GM18951 (cell line): ENCODE measurements around the gene KANK4.

Source experiments
- POLR2A ChIP-seq: IDR thresholded peaks from 4 replicates; pipeline ENCODE4 v1.6.1; 2011; ENCODE audit warnings: mild to moderate bottlenecking; ENCODE audit not compliant: insufficient read length, insufficient read depth; ENCODE audit errors: extremely low read depth
- in situ Hi-C: fragments of 300-500 bp; cut with MboI; formaldehyde crosslinking; loops from one replicate; pipeline ENCODE4 v1.12.0; 2022; ENCODE audit warnings: low sequenced_read_pairs, mixed read lengths, inconsistent platforms; ENCODE audit not compliant: unreplicated experiment

Gene KANK4

DNA sequence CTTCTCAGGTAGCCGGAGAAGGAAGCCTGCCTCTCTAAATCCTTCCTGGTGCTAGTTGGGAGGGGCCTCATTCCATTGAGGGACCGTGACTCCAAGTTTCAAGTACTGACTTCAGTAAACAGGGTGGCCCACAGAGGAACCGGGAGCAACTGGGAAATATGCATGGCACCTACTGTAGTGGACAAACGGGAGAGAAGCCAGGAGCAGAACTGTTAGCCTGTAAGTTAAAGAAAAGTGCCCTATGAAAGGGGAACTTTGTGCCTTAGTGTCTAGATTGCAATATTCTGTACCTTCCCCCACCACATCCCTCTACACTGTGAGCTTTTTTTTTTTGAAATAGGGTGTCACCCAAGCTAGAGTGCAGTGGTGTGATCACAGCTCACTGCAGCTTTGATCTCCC lies 33.2 kb upstream of the KANK4 start:
- in situ Hi-C loops = no loop called here

DNA sequence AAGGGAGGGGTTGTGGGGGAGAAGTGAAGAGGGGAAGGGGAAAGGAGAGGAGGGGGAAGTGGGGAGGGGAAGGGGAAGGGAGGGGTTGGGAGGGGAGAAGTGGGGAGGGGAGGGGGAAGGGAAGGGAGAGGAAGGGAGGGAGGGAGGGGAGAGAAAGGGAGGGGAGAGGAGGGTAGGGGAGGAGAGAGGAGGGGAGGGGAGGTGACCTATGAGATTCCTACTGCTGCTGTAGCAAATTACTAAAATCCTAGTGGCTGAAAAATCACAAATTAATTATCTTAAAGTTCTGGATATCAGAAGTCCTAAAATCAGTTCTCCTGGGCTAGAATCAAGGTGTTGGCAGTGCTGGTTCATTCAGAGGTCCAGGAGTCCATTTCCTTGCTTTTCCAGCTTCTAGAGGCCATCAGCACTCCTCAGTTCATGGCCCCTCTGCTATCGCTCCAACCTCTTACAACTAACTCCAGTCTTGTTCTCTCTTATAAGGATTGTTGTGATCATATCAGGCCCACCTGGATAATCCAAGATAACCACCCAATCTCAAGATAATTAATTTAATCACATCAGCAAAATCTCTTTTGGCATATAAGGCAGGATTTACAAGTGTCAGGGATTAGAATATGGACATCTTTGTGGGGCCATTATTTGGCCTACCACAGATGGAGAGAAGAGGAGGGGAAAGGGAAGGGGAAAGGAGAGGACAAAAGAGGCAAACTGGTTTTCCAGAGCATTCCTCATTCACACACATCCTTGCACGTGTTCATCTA lies 30.4 kb upstream of the KANK4 start:
- TF ChIP-seq POLR2A = no peak
- in situ Hi-C loops = no loop called here

More for the DNA sequence above, 33.2 kb upstream of the KANK4 start:
- no peak for TF ChIP-seq POLR2A

DNA sequence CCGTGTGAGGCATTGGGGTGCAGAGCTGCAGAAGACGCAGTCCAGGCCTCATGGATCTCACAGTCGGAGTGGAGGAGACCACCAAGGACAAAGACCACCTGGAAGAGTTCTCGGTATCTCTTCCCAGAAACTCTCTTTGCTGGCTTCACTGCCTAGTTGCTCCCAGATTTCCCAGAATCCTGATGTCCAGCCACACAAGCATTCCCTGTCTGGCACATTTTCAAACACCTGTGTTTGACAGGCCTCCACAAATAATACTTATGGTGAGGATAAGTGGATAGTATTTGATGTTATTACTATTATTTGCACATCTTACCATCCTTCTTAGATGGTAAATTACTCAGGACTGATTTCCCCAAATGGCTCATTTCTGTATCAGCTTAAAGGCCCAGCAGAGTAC lies 27.7 kb upstream of the KANK4 start:
- TF ChIP-seq POLR2A = no peak
- in situ Hi-C loops = no loop called here

DNA sequence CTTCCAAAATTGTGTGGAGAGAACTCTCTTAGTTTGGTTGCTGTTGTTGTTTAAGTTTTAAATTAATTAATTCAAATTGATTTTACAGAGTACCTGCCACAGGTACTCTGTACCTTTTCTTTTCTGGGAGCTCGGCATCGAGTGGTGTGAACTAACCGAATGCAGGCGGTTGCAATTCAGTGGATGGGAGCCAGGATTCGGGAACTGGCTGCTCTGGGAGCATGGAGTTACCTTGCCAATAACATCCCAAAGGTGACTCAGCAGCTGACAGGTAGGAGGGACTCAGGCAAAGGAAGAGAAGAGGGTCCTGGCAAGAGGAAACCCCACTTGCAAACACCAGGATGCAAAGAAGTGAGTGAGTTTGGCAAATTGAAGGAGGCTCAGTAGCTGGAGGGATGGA lies 24.7 kb upstream of the KANK4 start:
- no peak for TF ChIP-seq POLR2A

DNA sequence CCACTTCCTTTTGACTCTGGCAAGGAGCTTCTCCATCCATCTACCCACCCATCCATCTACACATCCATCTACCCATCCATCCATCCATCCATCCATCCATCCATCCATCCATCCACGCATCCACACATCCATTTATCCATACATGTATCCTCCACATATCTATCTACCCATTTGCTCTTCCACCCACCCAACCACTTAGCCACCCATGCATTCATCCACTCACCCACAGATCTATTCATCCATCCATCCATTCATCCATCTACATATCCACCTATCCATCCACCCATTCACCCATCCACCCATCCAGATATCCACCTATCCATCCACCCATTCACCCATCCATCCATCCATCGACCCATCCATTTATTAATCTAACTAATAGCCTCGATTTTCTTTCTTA lies 23.0 kb upstream of the KANK4 start:
- in situ Hi-C loops = no loop called here
- no peak for TF ChIP-seq POLR2A

More for the DNA sequence above, 24.7 kb upstream of the KANK4 start:
- in situ Hi-C loops = no loop called here

DNA sequence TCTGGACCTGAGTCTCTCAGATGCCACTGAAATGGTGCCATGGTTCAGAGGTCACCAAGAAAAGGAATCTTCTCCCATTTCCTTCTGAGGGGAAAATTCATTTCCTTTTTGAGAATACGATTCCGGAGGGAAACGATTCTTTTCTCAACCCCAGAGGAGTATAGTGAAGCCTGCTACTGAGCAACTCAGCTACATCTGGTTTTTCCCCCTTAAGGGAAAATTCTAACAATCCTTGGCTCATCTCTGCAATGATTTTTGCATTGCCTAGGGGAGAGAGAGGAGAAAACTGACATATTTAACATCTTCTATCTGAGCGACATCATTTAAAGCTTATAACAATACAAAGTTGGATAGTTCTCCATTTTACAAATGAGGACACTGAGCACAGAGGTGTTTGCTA lies 22.4 kb upstream of the KANK4 start:
- no peak for TF ChIP-seq POLR2A
- in situ Hi-C loops = no loop called here

DNA sequence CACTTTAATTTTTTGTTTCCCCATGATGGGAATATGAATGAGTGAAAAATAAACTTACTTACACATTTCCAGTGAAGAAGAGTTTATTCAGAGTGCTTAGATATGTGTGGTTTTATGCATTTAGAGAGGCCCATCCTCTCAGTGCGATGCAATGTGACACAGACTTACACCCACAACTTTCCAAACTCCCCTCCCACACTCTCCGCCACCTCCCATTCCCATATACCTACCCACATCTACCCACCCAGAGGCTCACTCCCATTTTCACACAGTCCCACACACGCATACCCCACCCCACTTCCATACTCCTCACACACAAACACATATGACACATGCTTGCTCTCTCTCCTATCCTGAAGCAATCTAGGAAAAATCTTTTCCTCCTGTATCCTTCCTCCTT lies 21.9 kb upstream of the KANK4 start:
- TF ChIP-seq POLR2A = no peak
- in situ Hi-C loops = no loop called here

DNA sequence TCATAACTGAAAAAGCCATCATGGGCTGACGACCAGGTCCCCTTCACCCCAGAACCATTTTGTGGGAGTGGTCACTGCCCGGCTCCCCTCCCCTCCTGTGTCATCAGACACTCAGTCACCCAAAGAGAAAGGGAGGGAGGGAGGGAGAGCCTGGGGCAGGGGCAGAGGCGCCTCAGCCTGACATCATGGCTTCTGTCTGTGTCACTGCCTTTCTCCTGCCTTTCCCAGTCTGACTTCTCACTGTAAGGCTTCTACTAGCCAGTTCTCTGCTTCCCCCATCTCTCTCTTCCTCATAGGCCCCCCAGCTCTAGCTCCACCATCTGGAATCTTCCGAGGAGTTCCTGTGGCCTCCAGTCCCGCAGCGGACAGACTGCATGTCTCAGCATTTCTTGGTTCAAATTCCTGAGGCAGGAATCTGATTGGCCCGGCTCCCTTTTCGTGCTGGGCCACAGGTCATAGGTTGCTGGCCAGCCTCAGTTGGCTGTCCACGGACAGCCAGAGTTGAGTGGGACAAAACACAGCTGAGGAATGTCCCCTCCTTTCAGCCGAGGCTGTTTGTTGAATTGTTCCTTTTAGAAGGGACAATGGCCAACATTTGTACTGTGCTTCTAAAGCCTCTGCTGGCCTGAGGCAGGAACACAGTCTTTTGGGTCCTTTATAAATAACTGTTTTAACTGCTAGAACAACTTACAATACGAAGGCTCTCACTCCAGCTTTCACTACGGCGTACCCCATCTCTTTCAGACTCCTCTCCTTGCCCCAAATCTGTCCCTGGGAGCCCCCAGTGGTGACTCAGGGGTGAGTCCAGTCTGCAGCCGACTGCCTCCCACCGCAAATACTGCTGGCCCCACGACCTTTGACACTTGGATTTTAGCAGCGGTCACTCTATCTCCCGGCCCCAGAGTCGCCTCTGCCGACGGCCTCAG lies 18.7 kb upstream of the KANK4 start:
- in situ Hi-C loops = no loop called here
- TF ChIP-seq POLR2A = no peak

DNA sequence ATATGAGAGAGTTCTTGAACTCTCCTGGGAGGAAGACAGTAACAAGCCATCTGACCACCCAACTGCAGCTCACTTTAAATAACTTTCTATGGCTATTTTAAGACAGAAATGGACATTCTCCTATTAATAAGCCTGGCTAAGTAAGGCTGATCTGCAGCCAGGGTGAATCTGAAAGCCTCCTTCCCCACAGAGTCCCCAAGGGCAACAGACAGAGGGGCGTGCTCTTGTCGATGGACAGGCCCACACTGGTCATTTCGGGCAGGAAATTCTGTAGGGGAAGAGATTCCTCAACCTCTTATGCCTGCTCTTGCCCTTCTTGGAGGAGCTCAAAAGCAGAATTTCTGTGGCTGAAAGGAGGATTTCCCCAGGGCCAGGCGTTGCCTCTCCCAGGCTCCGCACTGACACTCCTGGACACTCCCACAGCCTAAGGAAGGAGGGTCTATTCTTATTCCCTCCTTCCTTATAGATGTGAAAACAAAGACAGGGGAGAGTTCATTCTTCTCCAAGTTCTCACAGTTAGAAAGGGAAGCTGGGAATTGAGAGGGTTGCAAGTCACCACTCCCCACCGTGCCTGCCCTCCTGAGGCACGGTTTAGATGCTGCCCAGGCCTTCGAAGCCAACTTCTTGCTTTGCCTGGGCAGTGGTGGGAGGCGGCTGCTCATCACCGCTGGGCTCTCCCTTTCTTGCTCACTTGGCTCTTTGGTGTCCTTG lies 17.9 kb upstream of the KANK4 start:
- TF ChIP-seq POLR2A = no peak
- in situ Hi-C loops = no loop called here

DNA sequence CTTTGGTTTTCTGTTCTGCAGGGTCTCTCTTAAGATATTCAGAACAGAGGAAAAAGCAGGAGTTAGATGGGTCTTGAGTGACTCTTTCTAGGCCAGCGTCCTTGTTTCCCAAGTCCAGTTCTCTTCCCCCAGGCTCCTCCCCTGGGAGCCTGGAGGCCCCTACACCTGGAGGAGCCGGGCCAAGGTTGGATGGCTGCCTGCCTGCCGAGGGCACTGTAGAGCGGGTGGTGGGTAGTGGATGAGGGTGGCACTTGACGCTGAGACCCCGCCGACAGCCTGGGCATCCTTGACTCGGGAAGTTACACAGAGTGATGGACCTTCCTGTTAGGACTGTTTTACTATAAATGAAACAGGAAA lies 17.4 kb upstream of the KANK4 start:
- TF ChIP-seq POLR2A = no peak
- in situ Hi-C loops = no loop called here

DNA sequence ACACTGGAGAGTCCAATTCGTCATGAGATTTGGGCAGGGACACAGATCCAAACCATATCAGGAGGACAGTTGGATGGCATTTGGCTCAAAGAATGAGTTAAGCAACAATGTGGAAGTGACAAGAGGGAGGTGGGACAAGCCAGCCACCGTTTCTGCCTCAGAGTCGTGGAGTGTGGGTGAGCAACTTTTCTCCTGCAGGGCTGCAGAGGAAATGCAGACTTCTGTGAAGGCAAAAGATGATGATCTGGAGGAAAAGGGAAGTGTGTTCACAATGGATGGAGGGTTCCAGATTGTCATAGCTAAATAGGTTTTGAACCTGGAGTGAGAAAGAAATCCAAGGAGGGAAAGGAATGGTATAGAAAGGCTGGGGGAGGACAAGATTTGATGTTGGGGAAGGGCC lies 16.4 kb upstream of the KANK4 start:
- TF ChIP-seq POLR2A = no peak
- in situ Hi-C loops = no loop called here

DNA sequence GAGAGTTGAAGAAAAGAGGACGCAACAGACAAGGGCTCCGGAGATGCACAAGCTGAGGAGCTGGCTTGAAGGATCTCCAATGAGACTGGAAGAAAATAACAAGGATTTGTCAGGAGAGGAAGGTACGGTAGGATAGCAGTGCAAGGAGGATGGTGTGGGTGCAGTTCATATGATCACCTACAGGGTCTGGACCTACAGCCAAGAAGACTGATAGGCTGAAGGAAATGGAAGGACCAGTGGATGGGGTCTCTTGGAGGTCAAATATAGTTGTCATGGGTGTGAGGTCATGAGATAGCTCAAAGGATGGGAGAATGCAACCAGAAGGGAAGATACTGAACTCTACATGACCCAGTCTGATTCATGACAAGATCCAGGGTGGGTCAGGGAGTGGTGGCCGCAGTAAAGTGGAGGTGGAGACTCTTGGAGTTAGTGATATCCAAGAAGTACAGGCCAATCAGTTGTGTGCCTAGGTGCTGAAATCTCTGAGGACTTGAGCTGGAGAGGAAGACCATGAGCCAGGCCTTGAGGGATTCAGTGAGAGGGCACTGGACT lies 15.3 kb upstream of the KANK4 start:
- in situ Hi-C loops = no loop called here
- no peak for TF ChIP-seq POLR2A

DNA sequence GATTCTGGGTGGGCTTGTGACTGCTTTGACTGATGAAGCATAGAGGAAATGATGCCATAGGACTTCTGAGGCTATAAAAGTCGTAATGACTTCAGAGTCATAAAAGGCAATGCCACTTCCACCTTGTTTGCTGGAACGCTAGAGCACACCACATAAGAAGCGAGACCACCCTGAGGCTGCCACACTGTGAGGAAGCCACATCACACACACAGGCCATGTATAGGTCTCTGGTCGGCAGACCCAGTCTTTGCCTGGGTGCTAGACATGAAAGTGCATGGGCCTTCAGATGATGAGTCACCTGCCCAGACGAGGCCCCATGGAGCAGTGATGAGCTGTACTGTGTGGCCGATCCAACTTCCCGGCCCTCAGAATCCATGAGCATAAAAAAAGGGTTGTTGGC lies 14.2 kb upstream of the KANK4 start:
- in situ Hi-C loops = no loop called here
- TF ChIP-seq POLR2A = no peak
